Mucosa of descending colon (tissue), 3 donors: ENCODE results near the gene CCDC177. TPM values are rescaled to one million over a fixed set of nuclear protein-coding genes. Genes with fewer than 3 reads are reported as not detected.
A peak's percentile ranks its signal among the peaks of the same experiment; 100 is the strongest.

Experiments used
- ATAC-seq: fragments of 200-7000 bp; cut with Tn5 transposase; one replicate; pipeline ENCODE4 v1.9.1; 2020; ENCODE audit warnings: mild to moderate bottlenecking, moderate library complexity
- DNase-seq, 3 donors: peaks; one replicate each; pipeline ENCODE4 v3.0.0-alpha.2; 2020
- H3K36me3 ChIP-seq: fragments of 200-600 bp; one replicate; pipeline ENCODE4 v1.8.0; 2021; ENCODE audit warnings: low read depth, mild to moderate bottlenecking
- H3K4me1 ChIP-seq: fragments of 200-600 bp; one replicate; pipeline ENCODE4 v1.8.0; 2021; ENCODE audit warnings: low read depth, mild to moderate bottlenecking
- H3K4me3 ChIP-seq: fragments of 200-600 bp; one replicate; pipeline ENCODE4 v1.8.0; 2021; ENCODE audit warnings: mild to moderate bottlenecking
- H3K9me3 ChIP-seq: fragments of 200-600 bp; one replicate; pipeline ENCODE4 v1.8.0; 2021; ENCODE audit warnings: mild to moderate bottlenecking
- CTCF ChIP-seq: fragments of 200-600 bp; IDR thresholded peaks from one replicate; pipeline ENCODE4 v1.8.0; 2022; ENCODE audit warnings: antibody characterized with exemption, mild to moderate bottlenecking
- intact Hi-C, 2 donors: fragments of 100-400 bp; cut with DNase I in 1 of 2; cut with micrococcal nuclease in 1 of 2; formaldehyde crosslinking; loops; one replicate each; pipeline versions ENCODE4 v1.11.0 to v1.11.1; 2022; cut with DNase I, micrococcal nuclease
- total RNA-seq, 3 donors: library from RNA; stranded (reverse); fragmentation: NEBNext Ultra II Directional in 2 of 3; extraction: Animal tissue kit (Norgen Biotek cat#: 25700) in 2 of 3; gene quantifications; one replicate each; pipeline versions ENCODE4 v1.2.1 to v1.2.4, GENCODE V29; 2021 to 2023
- donor health status: DM: no; HTN: no; CAD: no; lungs with moderate emphysema.
- donor health status: DM: no; HTN: no; CAD: no.
- donor health status: DM: no; HTN: yes; CAD: no.

Gene CCDC177
- total RNA-seq, 3 donors from 2014 or later = not detected

DNA sequence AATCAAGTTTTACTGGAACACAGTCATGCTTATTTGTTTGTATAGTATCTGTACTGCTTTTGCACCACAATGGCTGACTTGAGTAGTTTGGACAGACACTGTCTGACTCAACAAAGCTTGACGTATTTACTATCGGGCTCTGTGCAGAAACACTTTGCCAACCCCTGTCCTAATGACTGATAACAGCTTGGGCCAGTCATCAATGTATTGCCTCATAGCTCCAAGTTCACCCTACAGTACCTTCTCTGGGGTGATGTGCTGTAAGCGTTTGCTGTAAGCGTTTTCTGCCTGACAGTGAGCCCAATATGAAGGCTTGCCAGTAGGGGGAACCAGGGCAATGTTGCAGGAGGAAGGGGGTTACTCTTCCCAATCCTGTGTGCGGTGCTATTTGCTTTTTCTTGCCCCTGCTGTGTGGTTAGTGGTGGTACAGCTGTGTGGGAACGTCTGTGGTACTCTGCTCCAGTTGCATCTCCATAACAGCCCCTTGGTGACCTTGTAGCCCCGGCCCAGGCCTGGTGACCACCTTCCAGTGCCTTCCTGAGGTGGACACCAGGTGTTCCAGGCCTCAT lies 5.4 kb upstream of the CCDC177 start:
- no peak for TF ChIP-seq CTCF
- no peaks in the 10 kb centered on the region for H3K9me3 ChIP-seq
- no peak for DNase-seq
- intact Hi-C loops = loop anchor here in 1 of 2 donors (5.0 kb wide), 1 partner anchor 147 kb away; no protein-coding TSS in a partner anchor
- H3K36me3 ChIP-seq = no peaks in the 10 kb centered on the region
- ATAC-seq = peak; percentile 68
- H3K4me3 ChIP-seq = no peak overlapping the region
- H3K4me1 ChIP-seq = no peaks in the 10 kb centered on the region

DNA sequence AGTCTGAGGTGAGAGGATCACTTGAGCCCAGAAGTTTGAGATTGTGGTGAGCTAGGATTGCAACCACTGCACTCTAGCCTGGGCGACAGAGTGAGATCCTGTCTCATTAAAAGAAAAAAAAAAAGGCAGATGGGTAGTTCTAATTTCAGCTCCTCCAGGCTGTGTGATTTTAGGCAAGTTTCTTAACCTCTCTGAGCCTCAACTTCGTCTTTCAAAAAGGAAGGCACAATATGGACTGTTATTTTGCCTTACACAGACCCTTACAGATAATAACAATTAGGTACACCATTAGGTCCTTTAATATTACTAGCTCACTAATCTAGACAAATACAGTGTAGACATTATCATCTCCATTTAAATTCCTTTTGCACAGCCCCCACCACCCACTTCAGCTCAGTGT lies 4.8 kb upstream of the CCDC177 start:
- H3K4me3 ChIP-seq = no peak overlapping the region
- H3K9me3 ChIP-seq = no peaks in the 10 kb centered on the region
- peaks cover 3% of the 10 kb centered on the region for H3K4me1 ChIP-seq
- TF ChIP-seq CTCF = no peak
- intact Hi-C loops = no loop called here
- H3K36me3 ChIP-seq = no peaks in the 10 kb centered on the region
- ATAC-seq = no peak
- DNase-seq = no peak

DNA sequence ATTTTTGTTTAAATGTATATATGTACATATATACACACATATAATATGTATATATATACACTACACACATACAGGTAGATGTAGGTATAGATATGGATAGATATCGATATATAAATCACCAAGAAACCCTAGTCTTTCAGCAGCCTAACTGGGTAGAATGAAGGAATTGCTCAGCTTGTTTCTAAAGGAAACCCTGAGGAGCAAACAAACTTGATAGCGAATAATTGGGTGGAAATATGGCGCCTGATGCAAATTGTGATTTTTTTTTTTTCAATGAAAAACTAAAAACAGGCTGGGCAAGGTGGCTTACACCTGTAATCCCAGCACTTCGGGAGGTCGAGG lies 254 bp upstream of the CCDC177 start:
- DNase-seq (no peak), ATAC-seq (no peak)
- H3K36me3 ChIP-seq = no peaks in the 10 kb centered on the region
- intact Hi-C loops = no loop called here
- peaks cover 24% of the 10 kb centered on the region for H3K4me1 ChIP-seq
- no peaks in the 10 kb centered on the region for H3K9me3 ChIP-seq
- no peak overlapping the region for H3K4me3 ChIP-seq
- TF ChIP-seq CTCF = no peak

DNA sequence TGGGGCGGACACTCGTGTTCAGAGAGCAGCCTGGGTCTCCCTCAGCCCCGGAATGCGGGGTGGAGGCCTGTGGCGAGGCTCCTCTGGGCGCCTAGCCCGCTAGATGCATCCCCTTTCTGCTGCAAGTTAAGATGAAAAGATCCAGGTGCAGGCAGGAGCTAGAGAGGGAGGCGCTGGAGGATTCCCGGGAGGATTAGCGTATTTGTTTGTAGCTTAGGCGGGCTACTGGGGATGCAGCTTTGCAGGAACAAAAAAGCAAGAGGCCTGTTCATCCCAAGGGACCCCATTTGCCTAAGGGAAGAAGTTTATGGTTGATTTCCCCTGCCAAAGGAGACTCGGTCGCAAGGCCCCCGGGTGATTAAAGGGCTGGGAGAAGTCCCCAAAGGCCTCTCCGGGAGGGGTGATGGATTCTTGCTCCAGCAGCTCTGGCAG lies 824 bp downstream of the CCDC177 start:
- intact Hi-C loops = no loop called here
- H3K4me3 ChIP-seq = no peak overlapping the region

DNA sequence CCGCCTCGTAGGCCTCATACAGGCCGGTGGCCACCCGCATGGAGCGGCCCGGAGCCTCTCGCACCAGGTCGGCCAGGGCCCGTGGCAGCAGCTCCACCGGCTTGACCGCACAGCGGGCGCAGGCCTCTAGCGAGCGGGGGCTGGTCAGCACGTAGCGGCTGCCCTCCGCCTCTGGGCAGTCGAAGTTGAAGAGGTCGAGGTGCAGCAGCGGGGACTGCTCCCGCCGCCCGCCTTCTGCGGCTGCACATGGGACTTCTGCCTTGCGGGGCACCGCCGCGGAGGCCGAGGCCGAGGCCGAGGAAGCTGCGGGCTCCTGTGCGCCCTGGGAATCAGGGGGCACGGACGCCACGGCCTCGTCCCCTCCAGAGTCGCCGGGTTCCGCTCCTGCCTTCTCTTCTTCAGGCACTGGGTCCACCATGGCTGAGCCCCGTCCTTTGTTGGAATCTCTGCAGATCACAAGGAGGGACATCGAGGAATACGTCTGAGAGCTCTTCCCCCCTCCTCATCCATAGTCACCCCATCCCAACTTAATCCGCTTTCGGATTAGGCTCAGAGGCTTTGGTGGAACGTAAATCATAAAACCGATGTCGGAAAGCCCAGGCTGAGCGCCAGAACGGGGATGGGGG lies 1.4 kb downstream of the CCDC177 start:
- intact Hi-C loops = no loop called here
- Histone ChIP-seq H3K4me1 (peaks cover 24% of the 10 kb centered on the region), H3K4me3 (no peak overlapping the region), H3K9me3 (no peaks in the 10 kb centered on the region), H3K36me3 (no peaks in the 10 kb centered on the region)
- ATAC-seq = no peak
- TF ChIP-seq CTCF = no peak
- DNase-seq = no peak

More for the DNA sequence above, 824 bp downstream of the CCDC177 start:
- no peak for DNase-seq
- no peak for ATAC-seq
- Histone ChIP-seq H3K36me3 (no peaks in the 10 kb centered on the region), H3K4me1 (peaks cover 24% of the 10 kb centered on the region), H3K9me3 (no peaks in the 10 kb centered on the region)
- no peak for TF ChIP-seq CTCF

GRCh38 chr14:69572841-69573135 lies 1.9 kb downstream of the CCDC177 start:
- Histone ChIP-seq H3K4me3 (no peak overlapping the region), H3K9me3 (no peaks in the 10 kb centered on the region), H3K36me3 (no peaks in the 10 kb centered on the region), H3K4me1 (peaks cover 24% of the 10 kb centered on the region)
- DNase-seq (no peak), ATAC-seq (no peak)
- no peak for TF ChIP-seq CTCF
- intact Hi-C loops = no loop called here
